Measurements from ENCODE around the gene VSTM5. TPM values are rescaled to one million over a fixed set of nuclear protein-coding genes. Genes with fewer than 3 reads are reported as not detected.

VSTM5 gene
- total and polyA plus RNA-seq, 2 of the 8 experiments (the other 6 are each of a cell fraction or from before 2014, with no cell fraction given), result 0.22 to 0.70 TPM

DNA sequence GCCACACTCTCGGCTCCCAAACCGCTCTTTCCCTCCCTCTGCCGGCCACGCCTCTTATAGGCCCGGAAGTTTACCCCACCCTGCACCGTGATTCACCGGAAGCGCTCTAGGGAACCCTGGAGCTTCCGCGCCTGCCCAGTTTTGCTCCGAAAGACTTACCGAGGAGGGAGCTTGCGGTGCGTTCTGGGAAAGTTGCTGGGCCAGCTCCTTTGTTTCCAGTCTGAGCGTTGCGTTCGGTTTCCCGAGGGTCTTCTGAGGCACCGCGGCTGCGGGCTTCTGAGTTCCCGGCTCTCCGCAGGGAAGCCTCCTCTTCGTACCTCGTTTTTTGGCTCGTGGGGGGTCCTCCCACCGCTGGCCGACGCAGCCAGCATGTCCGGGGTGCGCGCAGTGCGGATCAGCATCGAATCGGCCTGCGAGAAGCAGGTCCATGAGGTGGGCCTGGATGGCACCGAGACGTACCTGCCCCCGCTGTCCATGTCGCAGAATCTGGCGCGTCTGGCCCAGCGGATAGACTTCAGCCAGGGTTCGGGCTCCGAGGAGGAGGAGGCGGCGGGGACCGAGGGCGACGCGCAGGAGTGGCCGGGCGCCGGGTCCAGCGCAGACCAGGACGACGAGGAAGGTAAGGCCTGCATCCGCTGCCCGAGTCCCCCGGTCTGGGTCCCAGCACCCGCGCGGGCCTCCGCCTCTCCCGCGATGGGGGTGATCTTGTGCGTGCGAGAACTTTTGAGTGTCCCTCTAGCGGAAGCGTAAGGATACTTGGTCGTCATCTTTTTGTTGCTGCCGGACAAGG is 66.1 kb downstream of the VSTM5 start, which contains the start of gene MED17:
Gene MED17 (plus strand): TSS at position 138 of the 790 bp plus-strand sequence. CDS start 232 bp downstream, at position 370.
- Histone ChIP-seq H2AK5ac (ENCODE audit: low read depth, low read length) (0 out of 2 replicates have a peak within 1 kb of the TSS, but pooled peaks have one; percentile 61), H4K91ac (replicated peaks; ENCODE audit: insufficient read length, low read length) (peak within 1 kb of the TSS; percentile 99), H2BK15ac (ENCODE audit: low read length) (no peak within 1 kb of the TSS), H3K4me2 (ENCODE audit: insufficient read depth in 1 of 2, low read depth in 2 of 2, low read length in 2 of 2) (peak within 1 kb of the TSS; percentile 51 to 66), H4K5ac (ENCODE audit: insufficient read length, low read depth, low read length) (peak within 1 kb of the TSS; percentile 92), H3K27ac (ENCODE audit: low read depth, low read length) (peak within 1 kb of the TSS; percentile 95), H2BK120ac (replicated peaks; ENCODE audit: low read depth, low read length) (no peak within 1 kb of the TSS), H3K36me3 (ENCODE audit: control insufficient read depth in 2 of 4, insufficient read depth in 4 of 4, low read length in 3 of 4) (peaks cover 0 to 22% (median 2%) of the 10 kb centered on the region in 4 experiments; a peak in 3 of 8 replicates), H3K23me2 (ENCODE audit: low read depth, low read length) (no peaks in the 10 kb centered on the region; the same call in 1 of the 2 replicates), H3K14ac (ENCODE audit: insufficient read length) (peak within 1 kb of the TSS; percentile 62), H3K27me3 (replicated peaks in 1 of 4; ENCODE audit: control insufficient read depth in 3 of 4, extremely low read depth in 1 of 4, insufficient read depth in 3 of 4, low read length in 3 of 4) (no peaks in the 10 kb centered on the region), H3K4me3 (ENCODE audit: extremely low read depth in 1 of 4, insufficient read depth in 2 of 4, low read depth in 3 of 4, low read length in 4 of 4) (peak within 1 kb of the TSS; percentile 93 to 99 (median 95)), H3K56ac (replicated peaks; ENCODE audit: insufficient read length, low read depth, low read length) (peak within 1 kb of the TSS; percentile 98), H3K9ac (replicated peaks in 1 of 4; ENCODE audit: extremely low read depth in 1 of 4, low read depth in 3 of 4, low read length in 3 of 4) (peak within 1 kb of the TSS; percentile 93 to 99 (median 96)), H4K20me1 (replicated peaks in 1 of 2; ENCODE audit: control insufficient read depth in 1 of 2, insufficient read depth in 2 of 2, low read length in 2 of 2) (peaks cover 6 to 11% of the 10 kb centered on the region in 2 experiments), H3K79me2 (ENCODE audit: control insufficient read depth in 1 of 2, insufficient read depth in 2 of 2, low read length in 2 of 2) (peaks cover 15 to 53% of the 10 kb centered on the region in 2 experiments), H3K18ac (ENCODE audit: extremely low read depth, low read length) (peak within 1 kb of the TSS; percentile 99), H4K8ac (ENCODE audit: extremely low read depth, insufficient read depth, low read length) (peak within 1 kb of the TSS; percentile 99), H3K4ac (replicated peaks; ENCODE audit: insufficient read length, low read depth, low read length) (peak within 1 kb of the TSS; percentile 96), H3K4me1 (replicated peaks in 1 of 4; ENCODE audit: control insufficient read depth in 3 of 4, insufficient read depth in 4 of 4, low read length in 3 of 4) (peaks cover 0 to 4% (median 1%) of the 10 kb centered on the region in 4 experiments; a peak in 1 of 7 replicates), H2BK12ac (ENCODE audit: low read depth, low read length) (peak within 1 kb of the TSS; percentile 80; the same call in 1 of the 2 replicates), H2AFZ (ENCODE audit: low read length) (peak within 1 kb of the TSS; percentile 97; the same call in 1 of the 2 replicates), H3K23ac (ENCODE audit: insufficient read length) (no peak within 1 kb of the TSS), H3K9me3 (ENCODE audit: insufficient read depth in 2 of 2, low read depth in 1 of 2, low read length in 1 of 2) (no peaks in the 10 kb centered on the region), H2BK5ac (ENCODE audit: low read depth, low read length) (peak within 1 kb of the TSS; percentile 97), H2BK20ac (ENCODE audit: low read length) (no peak within 1 kb of the TSS), H3K79me1 (ENCODE audit: low read depth, low read length) (peaks cover 3% of the 10 kb centered on the region; the same call in 1 of the 2 replicates)
- ChIA-PET POLR2A (ENCODE audit: partially characterized antibody) (interaction anchor here (0.7 to 7.3 kb wide), 36 partner anchors 8 to 1058 kb away, joined by 3 to 134 read pairs (median 4); partner anchors contain the start of genes C11orf54 and TAF1D), CTCF (ENCODE audit: partially characterized antibody) (interaction anchor here (0.9 to 1.6 kb wide), 8 partner anchors 9 to 111 kb away, joined by 3 to 10 read pairs (median 4); partner anchors contain the start of genes C11orf54 and TAF1D)
- WGBS, 2 experiments (ENCODE audit: extremely low coverage in 1 of 2, insufficient coverage in 1 of 2, insufficient read length in 1 of 2, insufficient replicate concordance in 2 of 2, low coverage in 1 of 2, low lambda C conversion rate in 2 of 2, missing lambda C conversion rate in 1 of 2), result 0% methylated on average over 48 of the region's 72 CpGs; no CpG with 5 or more reads in 1 of the 2 experiments
- peak; percentile 75 to 85 for DNase-seq (ENCODE audit: low read depth in 1 of 2, low spot score in 2 of 2)
- peak; percentile 42 for FAIRE-seq
- TF ChIP-seq CREB1 (IDR thresholded peaks at IDR 0.05) (peak; percentile 81), CTCF (IDR thresholded peaks at IDR 0.05; ENCODE audit: control extremely low read depth in 1 of 3, insufficient read depth in 1 of 3, low read depth in 1 of 3, low read length in 3 of 3) (peak; percentile 7 to 26 (median 21); a peak in 3 of 4 replicates), RBBP5 (IDR thresholded peaks at IDR 0.05; ENCODE audit: borderline replicate concordance, low read depth, low read length) (0 out of 2 replicates have a peak, but pooled peaks have one; percentile 33), MAFK (IDR thresholded peaks at IDR 0.05; ENCODE audit: low read depth, low read length) (no peak), POLR2AphosphoS5 (IDR thresholded peaks at IDR 0.05; ENCODE audit: low read depth, low read length) (peak; percentile 85), POLR2A (IDR thresholded peaks at IDR 0.05; ENCODE audit: control extremely low read depth in 1 of 2, low read depth in 2 of 2, low read length in 2 of 2) (peak; percentile 89 to 90), GABPA (IDR thresholded peaks at IDR 0.05; ENCODE audit: borderline replicate concordance, insufficient read depth, low read length) (peak; percentile 89)
